Gastroesophageal sphincter (tissue), 4 donors: ENCODE data around the gene EMP2. TPM values are rescaled to one million over a fixed set of nuclear protein-coding genes. Genes with fewer than 3 reads are reported as not detected.

Experiments
- ATAC-seq: fragments of 150-250 bp; one replicate; pipeline ENCODE4 v1.9.1; 2016; ENCODE audit warnings: mild to moderate bottlenecking, moderate library complexity
- H3K27ac ChIP-seq, 4 donors: fragments of 200-600 bp; sonication (generic) in 3 of 4; 1 replicate in 3 of 4; 2 replicates in 1 of 4; pipeline ENCODE4 v1.5.1; 2016 to 2019
- H3K27me3 ChIP-seq: fragments of 200-600 bp; sonication (generic); one replicate; pipeline ENCODE4 v1.5.1; 2019
- H3K36me3 ChIP-seq, 2 donors: fragments of 200-600 bp; sonication (generic); one replicate each; pipeline ENCODE4 v1.5.1; 2019; ENCODE audit warnings: control low read depth in 1 of 2
- H3K4me1 ChIP-seq, 3 donors: fragments of 200-600 bp; sonication (generic); 1 replicate in 2 of 3; 2 replicates in 1 of 3; pipeline ENCODE4 v1.5.1; 2016 to 2019; ENCODE audit warnings: control low read depth in 2 of 3
- H3K4me3 ChIP-seq, 2 donors: fragments of 200-600 bp; sonication (generic); one replicate each; pipeline ENCODE4 v1.5.1; 2019; ENCODE audit warnings: mild to moderate bottlenecking in 1 of 2, moderate library complexity in 1 of 2
- H3K9me3 ChIP-seq, 3 donors: fragments of 200-600 bp; sonication (generic); one replicate each; pipeline ENCODE4 v1.5.1; 2017 to 2019; ENCODE audit warnings: control low read depth in 2 of 3
- CTCF ChIP-seq, 4 experiments: fragments of 200-600 bp in 2 of 4; fragments of 450-650 bp in 2 of 4; sonication (generic) in 1 of 4; IDR thresholded peaks; one replicate each; pipeline ENCODE4 v1.5.1; 2017 to 2019; ENCODE audit warnings: antibody characterized with exemption in 4 of 4, mild to moderate bottlenecking in 2 of 4, moderate library complexity in 2 of 4
- EP300 ChIP-seq: sonication (generic); formaldehyde crosslinking; IDR thresholded peaks from one replicate; pipeline ENCODE4 v1.6.1; 2017; ENCODE audit warnings: antibody characterized with exemption, mild to moderate bottlenecking
- POLR2A ChIP-seq, 2 donors: fragments of 450-650 bp; IDR thresholded peaks; one replicate each; pipeline ENCODE4 v1.6.1; 2017; ENCODE audit warnings: antibody characterized with exemption in 2 of 2, mild to moderate bottlenecking in 2 of 2, moderate library complexity in 1 of 2
- POLR2AphosphoS5 ChIP-seq: sonication (generic); formaldehyde crosslinking; IDR thresholded peaks from one replicate; pipeline ENCODE4 v1.6.1; 2017; ENCODE audit warnings: antibody characterized with exemption
- WGBS, 2 donors: methylation state at CpG; one replicate each; pipeline ENCODE4 v1.1.5; 2018; ENCODE audit warnings: low coverage in 1 of 2; 5-methylcytosine and 5-hydroxymethylcytosine counted together
- total RNA-seq, 4 donors: library from RNA; depleted of rRNA; stranded (reverse); fragments of >200 nt; gene quantifications; one replicate each; pipeline ENCODE4 v1.1.0, GENCODE V29; 2016

EMP2 gene
- total RNA-seq: 10 to 100 TPM; 52.8 to 94.7 (median 69.7) TPM

GRCh38 chr16:10579965-10580882 lies at the start of gene EMP2:
TSS of gene EMP2 (minus strand) at chr16:10580598. CDS start at chr16:10547617, 32,981 bp downstream.
- Histone ChIP-seq H3K4me3 (peak within 1 kb of the TSS; percentile 65 to 99), H3K9me3 (no peaks in the 10 kb centered on the region), H3K27ac (peak within 1 kb of the TSS; percentile 79 to 97 (median 93)), H3K4me1 (peaks cover 0 to 61% (median 35%) of the 10 kb centered on the region in 3 donors), H3K36me3 (no peaks in the 10 kb centered on the region), H3K27me3 (no peaks in the 10 kb centered on the region)
- peak; percentile 92 for ATAC-seq
- WGBS, 2 donors: 0% methylated on average over 7 of the region's 91 CpGs; no CpG with 5 or more reads in 1 of the 2 donors
- TF ChIP-seq CTCF (IDR thresholded peaks at IDR 0.05) (peak; percentile 24 to 81 (median 68)), POLR2AphosphoS5 (peak; percentile 83), POLR2A (IDR thresholded peaks at IDR 0.05) (peak; percentile 77 to 81), EP300 (no peak)

- Histone ChIP-seq H3K27ac (no peak overlapping the region), H3K4me1 (no peaks in the 10 kb centered on the region), H3K27me3 (peaks cover 30% of the 10 kb centered on the region), H3K4me3 (no peak overlapping the region), H3K36me3 (no peaks in the 10 kb centered on the region), H3K9me3 (peaks cover 0 to 5% (median 0%) of the 10 kb centered on the region in 3 donors)
- ATAC-seq: no peak
- no peak for TF ChIP-seq EP300
- TF ChIP-seq POLR2A (IDR thresholded peaks at IDR 0.05): no peak
- TF ChIP-seq POLR2AphosphoS5: no peak
- no peak for TF ChIP-seq CTCF (IDR thresholded peaks at IDR 0.05)
- WGBS, 2 donors: 44 to 56% methylated on average over 2 of the region's 6 CpGs
Measured at GRCh38 chr16:10629592-10629963, 49.2 kb upstream of the EMP2 start.

GRCh38 chr16:10625595-10626357 lies 45.4 kb upstream of the EMP2 start:
- ATAC-seq: no peak
- Histone ChIP-seq H3K4me1 (no peaks in the 10 kb centered on the region), H3K27me3 (peaks cover 4% of the 10 kb centered on the region), H3K9me3 (no peaks in the 10 kb centered on the region), H3K27ac (no peak overlapping the region), H3K4me3 (no peak overlapping the region), H3K36me3 (no peaks in the 10 kb centered on the region)
- no peak for TF ChIP-seq POLR2AphosphoS5
- TF ChIP-seq POLR2A (IDR thresholded peaks at IDR 0.05): no peak
- no peak for TF ChIP-seq EP300
- TF ChIP-seq CTCF (IDR thresholded peaks at IDR 0.05): no peak
- 80 to 82% methylated on average over 11 to 12 of the region's 12 CpGs for WGBS, 2 donors

GRCh38 chr16:10624527-10624926 lies 44.1 kb upstream of the EMP2 start:
- TF ChIP-seq EP300 (no peak), POLR2A (IDR thresholded peaks at IDR 0.05) (no peak), CTCF (IDR thresholded peaks at IDR 0.05) (no peak)
- WGBS, 2 donors: 81 to 84% methylated on average over 3 to 4 of the region's 6 CpGs
- Histone ChIP-seq H3K36me3 (no peaks in the 10 kb centered on the region), H3K27ac (no peak overlapping the region), H3K4me3 (no peak overlapping the region), H3K27me3 (peaks cover 10% of the 10 kb centered on the region), H3K9me3 (no peaks in the 10 kb centered on the region), H3K4me1 (peaks cover 0 to 1% (median 0%) of the 10 kb centered on the region in 3 donors)
- ATAC-seq: no peak
